ENCODE results near the gene TOMM40.
"Not testable (repeated sequence)": the region's sequence is repeated elsewhere in the genome, so short reads cannot be mapped to it uniquely, and the experiment has no call there.

TOMM40 gene

DNA sequence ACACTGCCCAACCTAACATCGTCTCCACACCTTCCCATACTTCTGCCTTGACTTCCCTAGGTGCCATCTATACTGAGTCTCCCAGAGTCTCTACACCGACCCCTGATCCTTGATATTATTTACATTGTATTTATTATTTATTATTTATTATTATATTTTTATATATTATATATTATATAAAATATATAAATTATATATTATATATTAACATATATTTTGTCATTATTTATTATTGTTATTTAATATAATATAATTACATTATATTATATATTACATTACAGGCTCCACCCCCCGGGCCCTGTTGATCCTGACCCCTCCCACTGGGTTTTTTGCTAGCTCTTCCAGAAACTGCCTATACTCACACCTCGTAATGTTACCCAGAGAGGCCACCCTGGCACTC is 18.4 kb upstream of the TOMM40 start:
- no peak for DNase-seq

DNA sequence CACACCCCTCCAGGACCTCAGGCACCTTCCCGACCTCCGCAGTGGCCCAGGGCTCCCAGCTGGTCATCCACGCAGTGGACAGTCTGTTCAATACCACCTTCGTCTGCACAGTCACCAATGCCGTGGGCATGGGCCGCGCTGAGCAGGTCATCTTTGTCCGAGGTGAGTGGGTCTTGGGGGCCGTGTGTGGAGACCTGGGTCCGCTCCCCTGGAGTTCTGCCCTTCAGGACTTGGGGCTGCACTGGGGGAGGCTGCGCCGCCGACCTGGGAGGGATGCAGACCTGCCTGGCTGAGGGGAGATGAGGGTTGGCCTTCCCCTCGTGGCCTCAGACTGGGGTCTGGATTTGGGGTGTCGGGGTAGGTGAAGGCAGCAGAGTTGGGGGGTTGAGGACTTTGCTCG is 16.7 kb upstream of the TOMM40 start:
- no peak for DNase-seq

GRCh38 chr19:44875666-44876451 is 15.2 kb upstream of the TOMM40 start:
- DNase-seq: no peak

DNA sequence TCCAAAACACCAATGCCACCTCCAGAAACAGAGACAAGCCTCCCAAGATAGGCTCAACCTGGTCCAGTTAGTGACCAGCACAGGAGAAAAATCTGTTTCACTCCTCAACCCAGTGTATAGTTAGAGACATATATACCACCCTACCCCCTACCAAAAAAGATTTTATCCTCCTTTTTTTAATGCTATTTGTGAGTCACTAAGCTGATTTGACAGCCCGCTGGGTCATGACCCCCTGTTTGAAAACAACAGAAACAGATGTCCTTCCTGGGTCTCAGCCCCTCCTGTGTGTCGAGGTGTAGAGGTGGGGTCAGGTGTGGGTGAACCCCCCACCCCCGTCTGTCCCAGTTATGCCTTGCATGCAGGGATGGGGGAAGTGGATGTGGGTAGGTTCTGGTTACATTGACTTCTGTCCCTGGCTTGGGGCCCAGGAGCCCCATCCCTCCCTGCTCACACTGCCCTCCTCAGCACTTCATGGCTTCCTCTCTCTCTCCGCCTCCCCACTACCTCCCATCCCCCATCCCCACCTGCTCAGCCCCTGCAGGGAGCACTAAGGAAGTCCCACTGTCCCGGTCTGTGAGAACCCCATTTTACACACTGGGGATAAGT is 14.0 kb upstream of the TOMM40 start:
- no peak for DNase-seq

GRCh38 chr19:44878120-44878865 is 12.8 kb upstream of the TOMM40 start:
- no peak for DNase-seq

- DNase-seq: no peak
These were observed 11.6 kb upstream of the TOMM40 start for GRCh38 chr19:44879309-44880065.

GRCh38 chr19:44882063-44882462 is 9.0 kb upstream of the TOMM40 start:
- no peak for DNase-seq

DNA sequence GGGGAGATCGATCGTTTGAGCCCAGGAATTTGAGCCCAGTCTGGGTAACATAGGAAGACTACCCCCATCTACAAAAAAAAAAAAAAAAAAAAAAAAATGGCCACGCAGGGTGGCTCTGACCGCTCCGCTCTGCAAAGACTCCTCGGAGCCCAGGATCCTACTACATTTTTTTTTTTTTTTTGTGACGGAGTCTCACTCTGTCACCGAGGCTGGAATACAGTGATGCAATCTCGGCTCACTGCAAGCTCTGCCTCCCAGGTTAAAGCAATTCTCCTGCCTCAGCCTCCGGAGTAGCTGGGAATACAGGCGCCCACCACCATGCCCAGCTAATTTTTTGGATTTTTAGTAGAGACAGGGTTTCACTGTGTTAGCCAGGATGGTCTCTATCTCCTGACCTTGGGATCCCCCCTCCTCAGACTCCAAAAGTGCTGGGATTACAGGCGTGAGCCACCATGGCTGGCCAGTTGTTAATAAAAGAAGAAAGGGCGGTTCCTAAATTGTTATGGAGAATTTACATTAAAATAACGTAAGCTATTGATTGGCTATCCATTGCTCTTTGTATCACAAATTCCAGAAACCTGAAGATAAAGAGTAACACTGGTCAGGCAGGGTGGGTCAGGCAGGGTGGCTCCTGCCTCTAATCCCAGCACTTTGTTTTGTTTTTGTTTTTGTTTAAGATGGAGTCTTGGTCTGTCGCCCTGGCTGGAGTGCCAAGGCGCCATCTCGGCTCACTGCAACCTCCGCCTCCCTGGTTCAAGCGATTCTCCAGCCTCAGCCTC is 8.2 kb upstream of the TOMM40 start:
- not testable (repeated sequence) for DNase-seq

DNA sequence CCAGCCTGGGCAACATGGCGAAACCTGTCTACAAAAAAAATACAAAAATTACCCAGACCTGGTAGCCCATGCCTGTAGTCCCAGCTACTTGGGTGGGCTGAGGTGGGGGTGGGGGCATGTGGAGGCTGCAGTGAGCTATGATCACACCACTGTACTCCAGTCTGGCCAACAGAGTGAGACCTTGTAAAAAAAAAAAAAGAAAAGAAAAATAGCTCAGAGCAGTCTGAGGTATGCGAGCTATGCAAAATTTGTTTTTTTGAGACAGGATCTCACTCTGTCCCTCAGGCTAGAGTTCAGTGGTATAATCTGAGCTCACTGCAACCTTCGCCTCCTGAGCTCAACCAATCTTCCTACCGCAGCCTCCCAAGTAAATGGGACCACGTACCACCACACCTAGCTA is 7.1 kb upstream of the TOMM40 start:
- DNase-seq: no peak

DNA sequence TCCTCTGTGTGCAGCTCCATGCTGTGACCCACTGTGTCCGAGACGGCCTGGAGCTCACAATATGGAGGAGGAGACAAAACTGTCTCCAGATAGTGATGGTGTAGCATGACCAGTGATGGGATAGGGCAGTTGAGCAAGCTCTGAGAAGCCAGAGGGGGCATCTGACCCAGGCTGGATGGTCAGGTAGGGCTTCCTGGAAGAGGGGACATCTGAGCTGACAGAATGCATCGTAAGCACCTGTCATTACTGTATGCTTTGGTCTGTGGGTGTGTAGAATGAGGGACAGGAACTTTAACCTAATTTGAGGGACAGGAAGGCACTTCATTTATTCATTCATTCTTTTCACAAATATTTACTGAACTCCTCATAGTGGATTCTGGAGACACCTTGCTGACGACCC is 6.5 kb upstream of the TOMM40 start:
- DNase-seq: no peak

GRCh38 chr19:44886141-44886540 is 4.9 kb upstream of the TOMM40 start:
- no peak for DNase-seq

DNA sequence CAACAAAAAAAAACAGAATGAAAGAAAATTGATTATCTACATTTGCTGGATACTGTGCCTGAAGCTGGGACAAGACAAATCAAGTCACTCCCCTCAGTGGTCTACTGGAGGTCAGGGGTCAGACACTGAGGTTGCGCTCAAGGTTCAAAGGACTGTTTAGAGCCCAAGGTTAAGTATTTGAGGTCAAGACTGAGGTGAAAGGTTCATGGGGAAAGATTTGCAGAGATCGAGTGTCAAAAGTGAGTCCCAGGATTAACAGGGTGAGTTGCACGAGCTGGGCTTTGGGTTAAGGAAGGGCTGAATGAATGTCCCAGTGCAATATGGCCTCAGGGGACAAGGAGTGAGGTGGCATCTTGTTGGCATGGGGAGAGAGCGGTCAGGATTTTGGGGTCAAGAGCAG is 3.4 kb upstream of the TOMM40 start:
- no peak for DNase-seq

DNA sequence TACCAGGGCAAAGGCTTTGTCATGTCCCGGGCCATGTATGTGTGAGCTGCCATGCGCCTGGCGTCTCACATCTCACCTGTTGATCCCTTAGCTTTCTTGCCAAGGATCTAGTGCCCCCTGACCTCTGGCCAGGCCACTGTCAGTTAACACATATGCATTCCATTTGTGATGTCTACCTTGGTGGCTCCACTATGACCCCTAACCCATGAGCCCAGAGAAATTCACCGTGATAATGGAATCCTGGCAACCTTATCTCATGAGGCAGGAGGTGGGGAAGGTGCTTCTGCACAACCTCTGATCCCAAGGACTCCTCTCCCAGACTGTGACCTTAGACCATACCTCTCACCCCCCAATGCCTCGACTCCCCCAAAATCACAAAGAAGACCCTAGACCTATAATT is 2.7 kb upstream of the TOMM40 start:
- not testable (repeated sequence) for DNase-seq

DNA sequence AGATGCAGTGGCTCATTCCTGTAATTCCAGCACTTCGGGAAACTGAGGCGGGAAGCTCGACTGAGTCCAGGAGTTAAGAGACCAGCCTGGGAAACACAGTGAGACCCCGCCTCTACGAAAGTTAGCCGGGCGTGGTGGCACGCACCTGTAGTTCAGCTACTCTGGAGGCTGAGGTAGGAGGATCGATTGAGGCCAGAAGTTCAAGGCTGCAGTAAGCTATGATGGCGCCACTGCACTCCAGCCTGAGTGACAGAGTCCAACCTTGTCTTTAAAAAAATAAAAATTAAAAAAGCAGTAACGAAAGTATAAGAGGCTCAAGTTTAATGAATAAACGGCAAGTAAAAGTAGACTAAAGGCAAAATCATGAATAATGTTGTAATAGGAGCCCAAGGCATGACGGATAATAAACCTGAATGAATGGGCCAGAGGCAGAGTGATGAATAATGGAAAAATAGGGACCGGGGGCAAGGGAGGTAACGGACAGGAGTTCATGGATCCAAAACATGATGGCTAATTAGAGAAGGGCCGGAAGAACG is 1.2 kb upstream of the TOMM40 start:
- no peak for DNase-seq

GRCh38 chr19:44890366-44891015 is 563 bp upstream of the TOMM40 start:
- DNase-seq: no peak

GRCh38 chr19:44892932-44893331 is 1.9 kb downstream of the TOMM40 start:
- DNase-seq: no peak

- no peak for DNase-seq
These were observed 2.4 kb downstream of the TOMM40 start for GRCh38 chr19:44893332-44894051.

- no peak for DNase-seq
These were observed 3.0 kb downstream of the TOMM40 start for GRCh38 chr19:44894052-44894400.

- DNase-seq: no peak
These were observed 3.9 kb downstream of the TOMM40 start for GRCh38 chr19:44894946-44895345.

GRCh38 chr19:44897835-44898234 is 6.8 kb downstream of the TOMM40 start:
- DNase-seq: no peak
